M059J (cell line): Measurements from ENCODE around the gene CFAP58. TPM values are rescaled to one million over a fixed set of nuclear protein-coding genes. Genes with fewer than 3 reads are reported as not detected.

Experiments used
- DNase-seq: peaks from one replicate; pipeline ENCODE4 v3.0.0-alpha.2; 2012; ENCODE audit warnings: low read depth
- total RNA-seq: library from RNA; depleted of rRNA; stranded (reverse); fragments of >200 nt; shearing (Covaris generic); gene quantifications from 2 replicates; pipeline ENCODE4 v1.2.3, GENCODE V29; 2014

CFAP58 gene
- total RNA-seq, 1 experiment from 2014 or later: 1.0 TPM

- DNase-seq: no peak
Observed at GRCh38 chr10:104368381-104368780, 14.7 kb downstream of the CFAP58 start.

- no peak for DNase-seq
Observed at GRCh38 chr10:104371753-104372152, 18.1 kb downstream of the CFAP58 start.

GRCh38 chr10:104374591-104374990, 21.0 kb downstream of the CFAP58 start:
- DNase-seq: no peak

GRCh38 chr10:104376784-104377300, 23.2 kb downstream of the CFAP58 start:
- no peak for DNase-seq

GRCh38 chr10:104380336-104380735, 26.7 kb downstream of the CFAP58 start:
- no peak for DNase-seq

GRCh38 chr10:104387130-104387888, 33.7 kb downstream of the CFAP58 start:
- DNase-seq: no peak

GRCh38 chr10:104388830-104389229, 35.2 kb downstream of the CFAP58 start:
- no peak for DNase-seq

GRCh38 chr10:104391150-104391968, 37.7 kb downstream of the CFAP58 start:
- peak; percentile 48 for DNase-seq

GRCh38 chr10:104391969-104392296, 38.3 kb downstream of the CFAP58 start:
- DNase-seq: no peak

- no peak for DNase-seq
Observed at GRCh38 chr10:104393387-104393786, 39.8 kb downstream of the CFAP58 start.

GRCh38 chr10:104396581-104396980, 42.9 kb downstream of the CFAP58 start:
- no peak for DNase-seq

- no peak for DNase-seq
Observed at GRCh38 chr10:104403636-104404035, 50.0 kb downstream of the CFAP58 start.

- DNase-seq: peak; percentile 56
Observed at GRCh38 chr10:104406715-104407650, 53.4 kb downstream of the CFAP58 start.

GRCh38 chr10:104413528-104413927, 59.9 kb downstream of the CFAP58 start:
- DNase-seq: no peak

- DNase-seq: no peak
Observed at GRCh38 chr10:104415526-104416165, 62.0 kb downstream of the CFAP58 start.

GRCh38 chr10:104416851-104417250, 63.2 kb downstream of the CFAP58 start:
- DNase-seq: no peak

- no peak for DNase-seq
Observed at GRCh38 chr10:104417637-104418292, 64.1 kb downstream of the CFAP58 start.

- DNase-seq: peak; percentile 19
Observed at GRCh38 chr10:104424719-104425118, 71.1 kb downstream of the CFAP58 start.

GRCh38 chr10:104427989-104428388, 74.4 kb downstream of the CFAP58 start:
- DNase-seq: no peak

- DNase-seq: no peak
Observed at GRCh38 chr10:104429846-104430245, 76.2 kb downstream of the CFAP58 start.

GRCh38 chr10:104430360-104430759, 76.7 kb downstream of the CFAP58 start:
- DNase-seq: no peak
